Measurements from ENCODE around the gene TNK1. TPM values are rescaled to one million over a fixed set of nuclear protein-coding genes. Genes with fewer than 3 reads are reported as not detected.

TNK1 gene
- total RNA-seq, 2 donors from 2014 or later: 11.0 to 11.7 TPM

DNA sequence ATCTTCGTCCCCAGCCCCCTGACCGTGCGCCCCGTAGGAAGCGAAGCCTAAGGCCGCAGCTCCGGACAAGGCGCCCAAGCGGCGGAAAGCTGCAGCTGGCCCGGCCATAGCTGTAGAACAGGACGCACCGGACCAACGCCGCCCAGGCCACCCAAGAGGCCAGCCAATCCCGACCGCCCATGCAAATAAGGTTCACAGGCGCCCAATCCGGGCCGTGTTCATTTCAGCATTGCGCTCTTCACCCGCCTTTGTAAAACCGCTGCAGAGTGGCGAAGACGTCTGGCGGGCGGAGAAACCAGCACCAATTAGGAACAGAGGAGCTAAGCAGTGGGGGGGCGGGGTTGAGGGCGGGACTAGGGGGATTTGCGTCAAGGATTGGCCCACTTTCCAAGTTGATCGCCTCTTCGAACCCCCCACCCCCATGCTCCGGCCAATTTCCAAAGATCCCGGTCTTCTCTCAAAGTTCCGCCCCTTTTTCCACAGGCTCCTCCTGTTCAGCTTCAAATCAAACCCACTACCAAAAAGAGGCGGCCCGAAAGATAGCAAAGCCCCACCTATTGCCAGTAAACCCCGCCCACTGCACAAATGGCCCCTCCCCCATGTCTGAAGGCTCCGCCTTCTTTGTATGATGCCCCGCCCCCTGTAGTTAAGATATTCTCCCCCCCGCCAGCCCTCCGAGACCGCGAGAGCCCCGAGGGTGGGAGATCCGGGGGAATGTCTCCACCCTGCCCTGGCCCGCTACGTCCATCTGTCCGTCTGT, 23.3 kb downstream of the TNK1 start, which contains the start of gene TMEM256:
TMEM256 (minus strand) TSS at position 121 of the 760 bp plus-strand sequence; CDS start at position 108, 13 bp downstream.
- TF ChIP-seq, protein P1, sequence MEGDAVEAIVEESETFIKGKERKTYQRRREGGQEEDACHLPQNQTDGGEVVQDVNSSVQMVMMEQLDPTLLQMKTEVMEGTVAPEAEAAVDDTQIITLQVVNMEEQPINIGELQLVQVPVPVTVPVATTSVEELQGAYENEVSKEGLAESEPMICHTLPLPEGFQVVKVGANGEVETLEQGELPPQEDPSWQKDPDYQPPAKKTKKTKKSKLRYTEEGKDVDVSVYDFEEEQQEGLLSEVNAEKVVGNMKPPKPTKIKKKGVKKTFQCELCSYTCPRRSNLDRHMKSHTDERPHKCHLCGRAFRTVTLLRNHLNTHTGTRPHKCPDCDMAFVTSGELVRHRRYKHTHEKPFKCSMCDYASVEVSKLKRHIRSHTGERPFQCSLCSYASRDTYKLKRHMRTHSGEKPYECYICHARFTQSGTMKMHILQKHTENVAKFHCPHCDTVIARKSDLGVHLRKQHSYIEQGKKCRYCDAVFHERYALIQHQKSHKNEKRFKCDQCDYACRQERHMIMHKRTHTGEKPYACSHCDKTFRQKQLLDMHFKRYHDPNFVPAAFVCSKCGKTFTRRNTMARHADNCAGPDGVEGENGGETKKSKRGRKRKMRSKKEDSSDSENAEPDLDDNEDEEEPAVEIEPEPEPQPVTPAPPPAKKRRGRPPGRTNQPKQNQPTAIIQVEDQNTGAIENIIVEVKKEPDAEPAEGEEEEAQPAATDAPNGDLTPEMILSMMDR (conservative IDR thresholded peaks at IDR 0.05): peak; percentile 29
- peak; percentile 100 for DNase-seq
- Histone ChIP-seq H3K4me3 (ENCODE audit: low read length) (peak within 1 kb of the TSS; percentile 91), H3K36me3 (ENCODE audit: control insufficient read depth, insufficient read depth, low read length) (peaks cover 11% of the 10 kb centered on the region), H3K27me3 (ENCODE audit: control insufficient read depth, insufficient read depth, low read length, poor library complexity, severe bottlenecking) (no peaks in the 10 kb centered on the region), H3K4me1 (ENCODE audit: control insufficient read depth, insufficient read depth, low read length) (no peaks in the 10 kb centered on the region), H3K9me3 (ENCODE audit: control insufficient read depth, low read length) (no peaks in the 10 kb centered on the region), H3K27ac (ENCODE audit: low read depth, low read length) (peak within 1 kb of the TSS; percentile 77), H3K9ac (ENCODE audit: extremely low read depth, low read length, poor library complexity, severe bottlenecking) (peak within 1 kb of the TSS; percentile 70)
- WGBS, 2 experiments (ENCODE audit: insufficient coverage in 1 of 2, insufficient read length in 1 of 2): 0% methylated on average over 18 to 49 of the region's 49 CpGs
- H3K27me3 Mint-ChIP-seq (ENCODE audit: insufficient read depth): peaks cover 13% of the 10 kb centered on the region
- peak within 1 kb of the TSS; percentile 95 for H3K27ac Mint-ChIP-seq
- H3K9me3 Mint-ChIP-seq: no peaks in the 10 kb centered on the region
- H3K4me3 Mint-ChIP-seq: peak within 1 kb of the TSS; percentile 77
- peaks cover 14% of the 10 kb centered on the region for H3K36me3 Mint-ChIP-seq (ENCODE audit: low read depth)
- peaks cover 20% of the 10 kb centered on the region for H3K4me1 Mint-ChIP-seq

DNA sequence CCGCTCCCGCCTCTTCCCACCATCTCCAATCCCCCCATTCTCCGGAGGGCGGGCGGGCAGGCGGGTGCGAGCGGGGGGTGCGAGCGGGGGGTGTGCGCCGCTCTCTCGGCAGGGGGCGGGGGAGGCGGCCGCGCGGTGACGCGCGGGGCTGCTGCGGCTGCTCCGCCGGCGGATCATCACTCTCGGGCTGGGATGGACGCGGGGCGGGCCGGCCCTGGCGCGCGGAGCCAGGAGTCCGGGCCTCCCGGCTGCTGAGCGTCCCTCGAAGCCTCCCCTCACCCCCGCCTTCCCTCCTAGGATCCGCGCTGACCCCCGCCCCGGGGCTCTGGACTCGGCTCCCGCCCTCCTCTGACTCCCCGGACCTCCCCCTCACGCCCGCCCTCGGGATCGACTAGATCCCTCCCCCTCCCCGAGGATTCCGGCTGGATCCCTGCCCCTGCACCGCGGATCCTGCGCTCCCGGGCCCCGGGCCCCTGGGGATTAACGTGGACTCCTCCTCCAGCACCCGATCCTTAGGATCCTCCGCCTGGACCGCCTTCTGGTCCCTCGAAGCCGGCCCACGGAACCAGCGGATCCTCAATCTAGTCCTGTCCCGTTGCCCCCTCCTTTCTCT, 24.0 kb downstream of the TNK1 start:
- peak overlapping the region; percentile 70 for H3K27ac ChIP-seq (ENCODE audit: low read depth, low read length)
- H3K27me3 ChIP-seq (ENCODE audit: control insufficient read depth, insufficient read depth, low read length, poor library complexity, severe bottlenecking): no peaks in the 10 kb centered on the region
- peaks cover 16% of the 10 kb centered on the region for H3K27me3 Mint-ChIP-seq (ENCODE audit: insufficient read depth)

More for the DNA sequence above, 24.0 kb downstream of the TNK1 start:
- peak overlapping the region; percentile 91 for H3K4me3 ChIP-seq (ENCODE audit: low read length)
- Mint-ChIP-seq H3K36me3 (ENCODE audit: low read depth) (peaks cover 19% of the 10 kb centered on the region), H3K4me1 (peaks cover 20% of the 10 kb centered on the region), H3K9me3 (no peaks in the 10 kb centered on the region), H3K4me3 (peak overlapping the region; percentile 77), H3K27ac (peak overlapping the region; percentile 86)
- H3K9ac ChIP-seq (ENCODE audit: extremely low read depth, low read length, poor library complexity, severe bottlenecking): peak overlapping the region; percentile 70
- no peaks in the 10 kb centered on the region for H3K4me1 ChIP-seq (ENCODE audit: control insufficient read depth, insufficient read depth, low read length)
- 0% methylated on average over 34 to 64 of the region's 65 CpGs for WGBS, 2 experiments (ENCODE audit: insufficient coverage in 1 of 2, insufficient read length in 1 of 2)
- peaks cover 18% of the 10 kb centered on the region for H3K36me3 ChIP-seq (ENCODE audit: control insufficient read depth, insufficient read depth, low read length)
- TF ChIP-seq, protein P1 (conservative IDR thresholded peaks at IDR 0.05): no peak
- no peaks in the 10 kb centered on the region for H3K9me3 ChIP-seq (ENCODE audit: control insufficient read depth, low read length)
- DNase-seq: peak; percentile 90

Measured in endodermal cell (in vitro differentiated cells).